Neural crest cell (in vitro differentiated cells): ENCODE data around the gene GOLGA6C. TPM values are rescaled to one million over a fixed set of nuclear protein-coding genes. Genes with fewer than 3 reads are reported as not detected.
A peak's percentile ranks its signal among the peaks of the same experiment; 100 is the strongest.
"Not testable (repeated sequence)": the region's sequence is repeated elsewhere in the genome, so short reads cannot be mapped to it uniquely, and the experiment has no call there.

ENCODE experiments used
- DNase-seq: peaks from one replicate; pipeline ENCODE4 v3.0.0; 2021; ENCODE audit warnings: low read depth, mixed read lengths, low spot score
- H3K27ac Mint-ChIP-seq: one replicate; pipeline ENCODE4 v1.8.0; 2021; ENCODE audit warnings: mild to moderate bottlenecking, mixed read lengths; ENCODE audit not compliant: unreplicated experiment
- H3K27me3 Mint-ChIP-seq: 2 replicates; pipeline ENCODE4 v1.8.0; 2021; ENCODE audit warnings: low read depth, mild to moderate bottlenecking, mixed read lengths
- H3K36me3 Mint-ChIP-seq: 2 replicates; pipeline ENCODE4 v1.8.0; 2021; ENCODE audit warnings: low read depth, mild to moderate bottlenecking, mixed read lengths
- H3K4me1 Mint-ChIP-seq: 2 replicates; pipeline ENCODE4 v1.8.0; 2021; ENCODE audit warnings: mixed read lengths
- H3K4me3 Mint-ChIP-seq: one replicate; pipeline ENCODE4 v1.8.0; 2021; ENCODE audit warnings: mild to moderate bottlenecking, mixed read lengths
- H3K9me3 Mint-ChIP-seq: 2 replicates; pipeline ENCODE4 v1.8.0; 2021; ENCODE audit warnings: mixed read lengths
- CTCF ChIP-seq: fragments of 200-600 bp; sonication (generic); conservative IDR thresholded peaks from 2 replicates; pipeline ENCODE4 v1.5.0; 2021; ENCODE audit warnings: antibody characterized with exemption, mild to moderate bottlenecking
- total RNA-seq: library from RNA; stranded (reverse); gene quantifications from 2 replicates; pipeline ENCODE4 v1.2.1, GENCODE V29; 2021

Gene GOLGA6C
- total RNA-seq, 1 donor from 2014 or later = 0.12 TPM

DNA sequence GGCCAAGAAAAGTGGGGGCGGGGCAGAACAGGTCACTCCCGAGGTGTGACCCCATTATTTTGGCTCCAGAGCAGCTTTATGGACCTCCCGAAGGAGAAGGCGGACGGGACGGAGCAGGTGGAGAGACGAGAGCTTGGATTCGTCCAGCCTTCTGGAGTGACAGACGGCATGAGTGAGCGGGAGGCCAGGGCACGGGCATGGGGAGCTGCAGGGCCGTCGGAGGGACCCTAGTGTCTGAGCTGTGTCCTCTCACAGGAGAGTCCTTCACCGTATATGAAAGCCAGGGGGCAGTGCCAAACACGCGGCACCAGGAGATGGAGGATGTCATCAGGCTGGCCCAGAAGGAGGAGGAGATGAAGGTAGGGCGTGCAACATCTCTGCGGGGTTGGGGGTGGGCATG lies 35.5 kb downstream of the GOLGA6C start:
- H3K27ac Mint-ChIP-seq, DNase-seq, H3K4me1 Mint-ChIP-seq, H3K36me3 Mint-ChIP-seq, H3K9me3 Mint-ChIP-seq, H3K4me3 Mint-ChIP-seq, H3K27me3 Mint-ChIP-seq: not testable (repeated sequence)

DNA sequence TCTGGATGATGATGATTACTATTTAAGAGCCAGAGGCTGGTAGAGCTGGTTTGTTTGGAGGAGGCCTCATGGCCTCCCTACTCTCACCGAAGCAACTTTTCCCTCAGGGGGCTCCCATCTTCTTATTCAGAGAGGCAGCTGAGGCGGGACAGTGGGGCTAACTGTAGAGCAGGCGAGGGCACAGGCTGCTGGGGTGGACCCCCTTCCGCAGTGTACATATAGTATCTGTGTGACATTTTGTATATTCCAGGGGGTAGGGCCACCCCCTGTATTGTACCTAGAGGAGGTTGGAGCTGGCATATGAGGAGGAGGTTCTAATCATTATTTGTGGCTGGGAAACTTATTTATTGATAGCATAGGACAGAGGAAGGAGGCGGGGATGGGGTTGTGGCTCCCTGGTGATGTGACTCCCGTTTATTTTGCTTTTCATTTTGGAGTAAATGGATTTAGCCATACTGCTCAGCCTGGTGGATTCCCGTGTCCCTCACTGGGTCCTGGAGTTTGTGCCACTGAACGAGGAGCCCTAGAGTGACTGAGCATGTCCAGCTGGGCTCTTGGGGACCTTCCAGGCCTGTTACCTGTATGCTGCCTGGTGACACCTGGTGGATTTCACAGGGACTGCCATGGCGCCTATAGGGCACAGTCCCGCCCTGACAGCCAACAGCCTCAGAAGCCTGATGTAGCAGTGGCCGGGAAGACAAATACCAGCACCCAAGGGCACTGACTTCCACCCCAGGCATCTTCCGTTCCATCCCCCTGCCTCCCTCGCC lies 40.6 kb downstream of the GOLGA6C start:
- H3K9me3 Mint-ChIP-seq, H3K36me3 Mint-ChIP-seq, H3K27ac Mint-ChIP-seq, H3K4me3 Mint-ChIP-seq, H3K4me1 Mint-ChIP-seq, DNase-seq, H3K27me3 Mint-ChIP-seq: not testable (repeated sequence)

DNA sequence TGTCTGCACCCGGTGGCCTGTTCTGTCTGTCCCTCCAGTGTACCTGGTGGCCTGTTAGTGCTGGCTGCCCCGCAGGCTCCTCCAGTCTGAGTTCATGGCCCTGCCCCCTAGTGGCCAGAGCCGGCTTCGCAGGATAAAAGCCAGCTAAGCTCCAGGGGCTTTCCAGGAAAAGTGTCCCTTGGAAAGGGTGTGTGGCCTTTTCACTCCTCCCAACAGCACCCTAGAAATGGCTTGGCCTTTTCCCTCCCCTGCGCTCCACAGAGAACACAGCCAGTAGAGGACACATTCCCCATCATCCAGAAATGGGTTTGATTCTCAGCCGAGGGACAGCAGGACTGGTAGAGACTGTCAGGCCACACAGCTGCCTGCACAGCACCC lies 41.2 kb downstream of the GOLGA6C start:
- not testable (repeated sequence) for H3K9me3 Mint-ChIP-seq, H3K4me3 Mint-ChIP-seq, H3K36me3 Mint-ChIP-seq, H3K27ac Mint-ChIP-seq, H3K4me1 Mint-ChIP-seq
- peak; percentile 66 for TF ChIP-seq CTCF
- DNase-seq = peak; percentile 69
- H3K27me3 Mint-ChIP-seq = peaks cover 11% of the 10 kb centered on the region

- not testable (repeated sequence) for H3K36me3 Mint-ChIP-seq, DNase-seq, H3K4me3 Mint-ChIP-seq, H3K9me3 Mint-ChIP-seq, H3K4me1 Mint-ChIP-seq, H3K27ac Mint-ChIP-seq
- peaks cover 16% of the 10 kb centered on the region for H3K27me3 Mint-ChIP-seq
These were observed 41.9 kb downstream of the GOLGA6C start for GRCh38 chr15:75300026-75300425.

DNA sequence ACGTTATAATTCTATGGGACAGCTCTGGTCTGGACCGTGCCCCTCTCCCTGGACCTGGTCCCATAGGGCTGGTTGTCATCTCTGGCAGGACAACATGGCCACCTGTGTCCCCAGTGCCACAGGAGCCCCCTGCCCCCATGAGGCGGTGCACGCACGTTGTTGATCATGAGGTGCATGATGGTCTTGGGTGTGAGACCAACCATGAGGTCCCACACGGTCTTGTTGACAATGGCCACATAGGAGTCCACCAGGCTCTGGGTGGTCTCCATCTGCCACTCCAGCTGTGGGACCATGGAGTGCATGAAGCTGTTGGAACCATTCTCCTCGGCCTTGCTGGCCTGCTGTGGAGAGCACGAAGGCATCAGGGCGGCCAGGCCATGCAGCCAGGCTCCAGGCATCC lies 44.2 kb downstream of the GOLGA6C start:
- DNase-seq = no peak
- Mint-ChIP-seq H3K4me1 (peaks cover 10% of the 10 kb centered on the region), H3K27me3 (peaks cover 25% of the 10 kb centered on the region)

DNA sequence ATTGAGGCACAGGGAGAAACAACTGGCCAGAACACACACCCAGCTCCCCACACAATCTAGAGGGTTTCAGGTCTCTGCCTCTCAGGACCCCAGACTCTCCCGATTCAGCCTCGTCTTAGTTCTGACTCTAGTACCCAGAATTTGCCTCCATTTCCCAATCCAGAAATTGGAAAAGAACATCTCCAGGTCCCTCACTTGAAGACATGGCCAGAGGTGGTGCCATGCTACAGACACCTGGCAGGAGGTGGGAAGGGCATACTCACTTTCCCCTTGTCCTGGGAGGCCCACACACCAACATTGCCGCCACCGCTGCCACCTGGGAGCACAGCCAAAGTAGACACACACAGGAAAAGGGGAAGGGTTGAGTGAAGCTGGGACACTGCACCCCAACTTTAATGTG lies 44.6 kb downstream of the GOLGA6C start:
- H3K4me1 Mint-ChIP-seq, H3K4me3 Mint-ChIP-seq, H3K36me3 Mint-ChIP-seq, H3K9me3 Mint-ChIP-seq, DNase-seq, H3K27ac Mint-ChIP-seq: not testable (repeated sequence)
- peaks cover 30% of the 10 kb centered on the region for H3K27me3 Mint-ChIP-seq

More for the DNA sequence above, 44.2 kb downstream of the GOLGA6C start:
- no peaks in the 10 kb centered on the region for H3K9me3 Mint-ChIP-seq
- H3K4me3 Mint-ChIP-seq = no peak overlapping the region
- no peaks in the 10 kb centered on the region for H3K36me3 Mint-ChIP-seq
- TF ChIP-seq CTCF = no peak
- no peak overlapping the region for H3K27ac Mint-ChIP-seq

GRCh38 chr15:75306188-75306587 lies 48.1 kb downstream of the GOLGA6C start:
- H3K27ac Mint-ChIP-seq = no peak overlapping the region
- H3K4me1 Mint-ChIP-seq = peaks cover 10% of the 10 kb centered on the region
- H3K36me3 Mint-ChIP-seq = no peaks in the 10 kb centered on the region
- H3K9me3 Mint-ChIP-seq = no peaks in the 10 kb centered on the region
- H3K27me3 Mint-ChIP-seq = peaks cover 55% of the 10 kb centered on the region
- H3K4me3 Mint-ChIP-seq = no peak overlapping the region
- DNase-seq = no peak
- no peak for TF ChIP-seq CTCF
